Measurements from ENCODE around the gene PACS2. TPM values are rescaled to one million over a fixed set of nuclear protein-coding genes. Genes with fewer than 3 reads are reported as not detected.

The PACS2 gene
- total and polyA plus RNA-seq, 2 of the 4 experiments (the other 2 are of a cell fraction) = 15.6 to 32.2 TPM

DNA sequence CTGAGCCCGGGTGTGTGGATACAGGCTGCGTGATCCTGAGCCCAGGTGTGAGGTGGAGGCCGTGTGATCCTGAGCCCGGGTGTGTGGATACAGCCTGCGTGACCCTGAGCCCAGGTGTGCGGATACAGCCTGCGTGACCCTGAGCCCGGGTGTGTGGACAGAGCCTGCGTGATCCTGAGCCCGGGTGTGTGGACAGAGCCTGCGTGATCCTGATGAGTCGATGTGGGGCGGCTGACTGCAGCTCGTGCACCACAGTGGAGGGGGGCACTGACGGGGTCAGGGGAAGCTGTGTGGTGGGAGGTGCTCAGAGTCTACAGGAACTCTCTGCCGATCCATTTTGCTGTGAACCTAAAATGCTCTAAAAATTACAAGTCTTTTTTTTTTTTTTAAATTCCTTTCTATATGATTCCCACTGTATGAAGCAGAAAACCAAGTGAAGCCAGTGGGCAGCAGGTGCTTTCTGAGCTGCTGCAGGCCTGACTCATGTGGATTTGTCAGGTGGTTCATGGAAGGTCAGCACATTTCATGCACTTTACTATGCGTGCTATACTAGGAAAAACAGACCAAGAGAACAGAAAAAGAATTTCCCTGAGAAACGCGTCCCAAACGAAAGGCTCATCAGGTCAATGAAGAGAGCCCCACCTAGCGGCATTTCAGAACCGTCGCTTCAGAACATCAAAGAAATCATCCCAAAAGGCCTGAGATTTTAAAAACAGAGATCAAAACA lies 33.0 kb upstream of the PACS2 start (continued):
- no peak for TF ChIP-seq RFX5 (IDR thresholded peaks at IDR 0.05; ENCODE audit: low read depth, low read length)

DNA sequence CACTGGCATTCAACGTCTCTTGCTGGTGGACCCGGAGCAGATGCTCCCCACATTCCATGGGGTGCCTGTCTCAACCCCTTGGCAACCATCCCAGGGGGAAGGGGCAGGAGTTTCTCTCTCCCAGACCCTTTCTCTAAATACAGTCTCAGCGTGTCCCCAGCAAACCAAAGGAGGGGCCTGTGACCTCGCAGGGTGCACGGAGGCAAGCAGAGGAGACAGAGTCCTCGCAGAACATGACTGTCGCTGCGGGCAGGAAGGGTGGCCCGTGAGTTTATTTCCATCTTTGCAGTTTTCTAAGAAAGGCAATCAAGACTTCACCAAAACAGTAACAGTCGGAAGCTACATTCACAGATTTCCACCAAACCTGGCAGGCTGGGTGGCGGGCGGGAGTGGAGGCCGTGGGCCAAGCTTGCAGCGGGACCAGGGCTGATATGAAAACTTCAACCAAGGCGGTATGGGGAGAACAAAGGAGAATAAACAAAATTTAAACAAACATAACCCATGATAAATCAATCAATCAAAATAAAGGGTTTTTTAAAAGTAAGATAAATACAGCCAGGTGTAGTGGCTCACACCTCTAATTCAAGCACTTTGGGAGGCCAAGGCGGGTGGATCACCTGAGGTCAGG lies 32.3 kb upstream of the PACS2 start:
- H3K79me1 ChIP-seq (ENCODE audit: low read depth in 1 of 2, low read length in 2 of 2) = peaks cover 25 to 57% of the 10 kb centered on the region in 2 experiments
- whole genome bisulfite sequencing, 2 experiments (ENCODE audit: extremely low coverage in 2 of 2, insufficient read length in 1 of 2) = 100% methylated on average over 1 of the region's 16 CpGs; no CpG with 5 or more reads in 1 of the 2 experiments
- in situ Hi-C loops (cut with MboI; ENCODE audit: low sequenced_read_pairs) = loop anchor here (5.0 kb wide), 1 partner anchor 80 kb away; no protein-coding TSS in a partner anchor
- no peak overlapping the region for H3K14ac ChIP-seq (replicated peaks; ENCODE audit: low read depth, low read length)
- H4K91ac ChIP-seq (ENCODE audit: insufficient read depth, low read depth, low read length) = no peak overlapping the region
- no peak overlapping the region for H2BK20ac ChIP-seq (ENCODE audit: low read depth, low read length)
- BruUV-seq (replicated peaks) = no TSS peak
- peaks cover 10% of the 10 kb centered on the region for H3K36me3 ChIP-seq (ENCODE audit: control insufficient read depth, insufficient read depth, low read length)
- H2AFZ ChIP-seq (replicated peaks; ENCODE audit: low read length, poor library complexity) = no peak overlapping the region
- H3K4ac ChIP-seq (ENCODE audit: low read depth, low read length) = no peak overlapping the region
- CTCF ChIA-PET = no interaction called here
- POLR2A ChIA-PET (ENCODE audit: unreplicated experiment) = no interaction called here
- no peak for DNase-seq
- H3K4me1 ChIP-seq (ENCODE audit: control insufficient read depth, insufficient read depth, low read length) = no peaks in the 10 kb centered on the region; the same call in 1 of the 2 replicates
- H3K9me3 ChIP-seq (ENCODE audit: control insufficient read depth, insufficient read depth, low read length) = no peaks in the 10 kb centered on the region
- peaks cover 48% of the 10 kb centered on the region for H4K20me1 ChIP-seq (ENCODE audit: insufficient read depth, low read length)
- H3K4me2 ChIP-seq (ENCODE audit: low read depth, low read length) = no peak overlapping the region
- H2BK120ac ChIP-seq (ENCODE audit: low read depth, low read length) = no peak overlapping the region
- H2BK5ac ChIP-seq (ENCODE audit: low read depth, low read length, poor library complexity, severe bottlenecking) = no peak overlapping the region
- dilution Hi-C loops (cut with HindIII; ENCODE audit: low sequenced_read_pairs, unreplicated experiment) = no loop called here
- H3K18ac ChIP-seq (ENCODE audit: low read depth, low read length) = no peak overlapping the region
- H3K9me1 ChIP-seq (ENCODE audit: insufficient read depth, low read length) = 0 out of 2 replicates have a peak, but pooled peaks cover 3% of the 10 kb centered on the region
- no peak overlapping the region for H2AK9ac ChIP-seq (replicated peaks; ENCODE audit: low read depth, low read length, poor library complexity)
- no peak overlapping the region for H3K56ac ChIP-seq (ENCODE audit: extremely low read depth, insufficient read depth, low read length)
- no peak overlapping the region for H4K8ac ChIP-seq (ENCODE audit: low read depth in 2 of 2, low read length in 2 of 2)
- H2BK15ac ChIP-seq (ENCODE audit: low read depth, low read length) = no peak overlapping the region
- H3K27ac ChIP-seq (ENCODE audit: insufficient read depth, low read length) = no peak overlapping the region
- no peak overlapping the region for H3K23ac ChIP-seq (ENCODE audit: low read depth, low read length)
- no peak overlapping the region for H4K5ac ChIP-seq (ENCODE audit: low read depth, low read length)
- H3K4me3 ChIP-seq (ENCODE audit: insufficient read depth, low read depth, low read length) = no peak overlapping the region
- no peak overlapping the region for H3K9ac ChIP-seq (ENCODE audit: low read depth, low read length)
- ATAC-seq (ENCODE audit: low read depth) = no peak
- no peaks in the 10 kb centered on the region for H3K27me3 ChIP-seq (ENCODE audit: control insufficient read depth, insufficient read depth, low read length)
- H2AK5ac ChIP-seq (ENCODE audit: low read depth, low read length) = no peak overlapping the region
- TF ChIP-seq CHD1 (IDR thresholded peaks at IDR 0.05; ENCODE audit: low read depth, low read length) = no peak
- TF ChIP-seq, protein P1, sequence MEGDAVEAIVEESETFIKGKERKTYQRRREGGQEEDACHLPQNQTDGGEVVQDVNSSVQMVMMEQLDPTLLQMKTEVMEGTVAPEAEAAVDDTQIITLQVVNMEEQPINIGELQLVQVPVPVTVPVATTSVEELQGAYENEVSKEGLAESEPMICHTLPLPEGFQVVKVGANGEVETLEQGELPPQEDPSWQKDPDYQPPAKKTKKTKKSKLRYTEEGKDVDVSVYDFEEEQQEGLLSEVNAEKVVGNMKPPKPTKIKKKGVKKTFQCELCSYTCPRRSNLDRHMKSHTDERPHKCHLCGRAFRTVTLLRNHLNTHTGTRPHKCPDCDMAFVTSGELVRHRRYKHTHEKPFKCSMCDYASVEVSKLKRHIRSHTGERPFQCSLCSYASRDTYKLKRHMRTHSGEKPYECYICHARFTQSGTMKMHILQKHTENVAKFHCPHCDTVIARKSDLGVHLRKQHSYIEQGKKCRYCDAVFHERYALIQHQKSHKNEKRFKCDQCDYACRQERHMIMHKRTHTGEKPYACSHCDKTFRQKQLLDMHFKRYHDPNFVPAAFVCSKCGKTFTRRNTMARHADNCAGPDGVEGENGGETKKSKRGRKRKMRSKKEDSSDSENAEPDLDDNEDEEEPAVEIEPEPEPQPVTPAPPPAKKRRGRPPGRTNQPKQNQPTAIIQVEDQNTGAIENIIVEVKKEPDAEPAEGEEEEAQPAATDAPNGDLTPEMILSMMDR (conservative IDR thresholded peaks at IDR 0.05; ENCODE audit: low read depth, low read length) = no peak
- TF ChIP-seq, protein P2, sequence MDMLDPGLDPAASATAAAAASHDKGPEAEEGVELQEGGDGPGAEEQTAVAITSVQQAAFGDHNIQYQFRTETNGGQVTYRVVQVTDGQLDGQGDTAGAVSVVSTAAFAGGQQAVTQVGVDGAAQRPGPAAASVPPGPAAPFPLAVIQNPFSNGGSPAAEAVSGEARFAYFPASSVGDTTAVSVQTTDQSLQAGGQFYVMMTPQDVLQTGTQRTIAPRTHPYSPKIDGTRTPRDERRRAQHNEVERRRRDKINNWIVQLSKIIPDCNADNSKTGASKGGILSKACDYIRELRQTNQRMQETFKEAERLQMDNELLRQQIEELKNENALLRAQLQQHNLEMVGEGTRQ (IDR thresholded peaks at IDR 0.05; ENCODE audit: low read depth, low read length) = no peak
- intact Hi-C loops (cut with micrococcal nuclease) = loop anchor here (5.0 kb wide), 1 partner anchor 70 kb away; no protein-coding TSS in a partner anchor

Data from IMR-90 (cell line).